ENCODE data around the gene DOCK10.

DNA sequence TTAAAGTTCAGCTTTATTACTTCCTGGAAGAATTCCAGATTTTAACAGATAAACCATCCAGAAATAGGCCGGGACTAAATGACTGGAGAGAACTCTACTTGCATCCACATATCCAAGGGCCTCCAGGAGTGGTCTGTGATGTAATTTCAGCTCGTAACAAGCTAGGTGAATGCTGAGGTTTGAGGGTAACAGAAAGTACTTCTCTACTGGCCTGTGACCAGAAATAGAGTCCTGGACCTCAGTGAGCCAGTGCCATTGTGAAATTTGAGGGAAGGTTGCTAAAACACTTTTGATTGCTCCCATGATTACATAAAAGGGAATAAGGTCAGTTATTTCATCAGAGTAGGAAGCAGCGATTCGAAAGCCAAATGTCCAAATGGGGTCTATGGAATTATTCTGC, 158.1 kb downstream of the DOCK10 start:
- TF ChIP-seq CTCF (IDR thresholded peaks at IDR 0.05) = no peak
- no peak for TF ChIP-seq POLR2A (IDR thresholded peaks at IDR 0.05)

Measured in uterus (tissue), 2 donors.